ENCODE measurements around the gene TRMT2A.

TRMT2A gene

DNA sequence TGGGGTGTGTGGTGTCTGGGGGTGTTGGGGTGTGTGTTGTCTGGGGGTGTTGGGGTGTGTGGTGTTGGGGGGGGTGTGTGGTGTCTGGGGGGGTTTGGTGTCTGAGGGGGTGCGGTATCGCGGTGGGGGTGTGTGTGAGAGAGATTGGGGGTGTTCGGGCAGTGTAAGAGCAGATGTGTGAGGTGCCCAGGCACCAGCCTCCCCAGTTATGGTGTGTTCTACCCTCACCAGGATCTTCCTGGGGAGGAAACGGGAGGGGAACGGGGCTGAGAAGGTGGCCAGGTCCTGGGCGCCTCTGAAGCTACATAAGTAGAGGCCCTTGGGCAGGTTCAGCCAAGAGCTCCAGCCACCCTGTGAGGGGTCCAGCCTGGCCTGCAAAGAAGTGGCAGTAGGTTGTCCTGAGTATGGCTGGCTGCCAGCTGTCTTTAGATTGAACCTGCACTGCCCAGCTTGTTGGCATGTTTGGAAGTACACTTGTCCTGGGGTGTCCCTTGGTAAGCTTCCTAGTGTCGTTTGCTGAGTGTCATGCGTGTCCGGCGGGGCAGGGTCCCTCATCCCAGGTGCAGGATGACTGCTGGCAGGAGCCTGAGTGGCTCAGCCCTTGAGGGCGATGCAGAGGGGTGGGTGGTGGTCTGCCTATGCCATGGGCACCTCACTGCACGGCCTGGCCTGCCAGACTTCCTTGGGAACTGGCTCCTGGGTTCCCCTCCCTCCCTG is 6.5 kb upstream of the TRMT2A start:
- TF ChIP-seq CTCF (IDR thresholded peaks at IDR 0.05; ENCODE audit: low read depth, low read length): no peak
- DNase-seq (ENCODE audit: extremely low read depth, low read depth): no peak

- no peak for TF ChIP-seq CTCF (IDR thresholded peaks at IDR 0.05; ENCODE audit: low read depth, low read length)
- DNase-seq (ENCODE audit: extremely low read depth, low read depth): no peak
These were observed 4.9 kb upstream of the TRMT2A start for GRCh38 chr22:20121856-20122415.

DNA sequence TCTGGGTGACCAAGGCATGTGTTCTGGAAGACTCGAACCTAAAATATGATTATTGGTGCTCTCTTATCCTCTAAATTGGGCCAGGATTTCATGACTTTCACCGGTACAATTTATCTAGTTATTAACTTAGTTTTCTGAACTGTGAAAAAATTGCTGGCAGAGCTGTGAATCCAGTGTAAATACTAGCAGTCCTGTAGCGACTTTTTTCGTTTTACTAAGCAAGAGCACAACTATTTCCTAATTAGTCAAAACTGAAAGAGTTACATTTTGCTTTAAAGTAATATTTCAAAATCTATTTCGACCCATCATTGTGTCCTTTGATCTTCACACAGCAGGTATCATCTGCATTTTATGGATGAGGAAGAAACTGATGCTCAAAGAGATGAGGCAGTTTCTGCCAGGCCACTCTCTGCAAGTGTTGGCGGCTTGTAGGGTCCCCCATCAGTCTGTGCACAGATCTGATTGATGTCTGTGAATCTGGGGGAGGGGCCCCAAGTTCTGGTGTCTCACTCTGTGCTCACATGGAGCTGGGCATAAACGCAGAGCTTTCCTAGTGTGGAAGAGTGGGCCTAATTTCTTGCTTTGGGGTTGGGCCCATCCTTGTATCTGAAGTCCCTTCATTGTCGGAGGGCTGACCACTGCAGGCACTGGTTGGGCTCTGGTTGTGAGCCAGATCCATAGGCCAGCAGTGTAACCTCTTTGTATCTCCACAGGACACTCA is 1.4 kb upstream of the TRMT2A start:
- no peak for DNase-seq (ENCODE audit: extremely low read depth, low read depth)
- no peak for TF ChIP-seq CTCF (IDR thresholded peaks at IDR 0.05; ENCODE audit: low read depth, low read length)

DNA sequence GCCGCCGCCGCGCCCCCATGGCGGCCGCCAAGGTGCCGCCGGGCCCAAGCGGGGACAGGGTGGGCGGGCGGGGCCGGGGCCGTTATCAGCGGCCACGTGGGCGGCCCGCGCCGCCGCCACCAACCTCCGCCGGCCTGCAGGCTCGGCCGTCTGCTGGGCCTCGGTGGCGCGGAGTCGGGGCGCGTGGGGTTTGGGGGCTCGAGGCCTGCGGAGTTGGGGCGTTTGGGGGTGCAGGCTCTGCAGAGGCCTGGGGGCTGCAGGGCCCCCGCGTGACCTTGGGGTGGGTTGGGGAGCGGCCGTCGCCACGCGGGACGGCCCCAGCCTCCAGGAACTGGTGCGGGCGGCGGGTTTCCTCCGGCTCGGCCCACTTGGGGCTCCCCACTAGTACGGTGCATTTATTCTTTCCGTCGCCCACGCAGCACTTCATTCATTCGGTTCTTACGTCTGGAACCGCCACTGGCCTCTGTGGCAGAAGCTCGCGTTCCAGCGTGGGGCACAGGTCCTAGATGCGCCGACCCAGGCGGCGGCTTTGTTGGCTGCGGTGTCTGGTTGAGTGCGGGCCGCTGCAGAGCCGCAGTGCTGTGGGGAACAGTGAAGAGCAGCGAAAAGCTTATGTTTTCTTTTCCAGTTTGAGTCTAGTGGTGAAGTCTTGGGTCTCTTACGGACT is 740 bp upstream of the TRMT2A start:
- no peak for DNase-seq (ENCODE audit: extremely low read depth, low read depth)
- TF ChIP-seq CTCF (IDR thresholded peaks at IDR 0.05; ENCODE audit: low read depth, low read length): no peak

- DNase-seq (ENCODE audit: extremely low read depth, low read depth): no peak
- no peak for TF ChIP-seq CTCF (IDR thresholded peaks at IDR 0.05; ENCODE audit: low read depth, low read length)
These were observed 563 bp downstream of the TRMT2A start for GRCh38 chr22:20116376-20116950.

GRCh38 chr22:20115691-20116375 is 1.2 kb downstream of the TRMT2A start, which contains the start of gene RANBP1:
RANBP1 (plus strand) TSS chr22:20116104; CDS start chr22:20116185, 81 bp downstream.
- TF ChIP-seq CTCF (IDR thresholded peaks at IDR 0.05; ENCODE audit: low read depth, low read length): no peak
- DNase-seq (ENCODE audit: extremely low read depth, low read depth): no peak
